Measurements from ENCODE around the gene SNUPN.
"Not testable (repeated sequence)": the region's sequence is repeated elsewhere in the genome, so short reads cannot be mapped to it uniquely, and the experiment has no call there.

SNUPN gene

GRCh38 chr15:75578173-75578947 is 47.2 kb downstream of the SNUPN start:
- peak; percentile 54 for DNase-seq

DNA sequence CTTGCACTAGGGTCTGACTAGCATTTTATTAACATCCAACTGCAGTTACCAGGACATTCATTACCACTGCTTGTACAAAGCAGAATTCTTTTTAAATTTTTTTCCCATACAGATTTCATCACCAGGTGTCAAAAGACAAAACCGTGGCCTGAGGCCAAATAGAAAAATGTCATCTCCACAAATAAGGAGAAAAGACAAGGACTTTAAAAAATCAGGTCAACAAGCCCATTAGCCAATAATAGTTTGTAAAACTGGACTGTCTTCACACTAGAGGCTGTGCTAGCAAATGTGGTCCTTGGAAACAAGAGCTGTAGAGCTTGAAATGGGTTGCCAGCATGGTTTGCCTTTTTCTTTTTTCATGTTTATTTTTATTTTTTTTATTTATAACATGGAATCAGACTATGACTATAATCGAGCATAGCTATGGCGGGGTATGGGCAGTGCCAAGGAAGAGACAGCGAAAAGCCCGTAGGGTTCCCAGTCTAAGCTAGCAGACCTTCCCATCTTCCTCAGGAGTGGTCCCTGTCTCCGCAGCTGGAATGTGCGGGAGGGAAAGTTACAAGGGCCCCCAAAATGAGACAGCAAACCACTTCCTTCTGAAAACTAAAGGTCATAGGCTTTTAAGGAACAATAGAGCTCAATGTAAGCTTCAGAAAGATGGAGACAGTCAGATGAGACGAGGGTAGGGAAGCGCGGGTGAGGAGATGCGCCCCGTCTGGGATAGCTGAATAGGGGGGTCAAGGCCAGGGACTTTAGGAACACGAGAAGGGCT is 47.9 kb downstream of the SNUPN start:
- no peak for DNase-seq

DNA sequence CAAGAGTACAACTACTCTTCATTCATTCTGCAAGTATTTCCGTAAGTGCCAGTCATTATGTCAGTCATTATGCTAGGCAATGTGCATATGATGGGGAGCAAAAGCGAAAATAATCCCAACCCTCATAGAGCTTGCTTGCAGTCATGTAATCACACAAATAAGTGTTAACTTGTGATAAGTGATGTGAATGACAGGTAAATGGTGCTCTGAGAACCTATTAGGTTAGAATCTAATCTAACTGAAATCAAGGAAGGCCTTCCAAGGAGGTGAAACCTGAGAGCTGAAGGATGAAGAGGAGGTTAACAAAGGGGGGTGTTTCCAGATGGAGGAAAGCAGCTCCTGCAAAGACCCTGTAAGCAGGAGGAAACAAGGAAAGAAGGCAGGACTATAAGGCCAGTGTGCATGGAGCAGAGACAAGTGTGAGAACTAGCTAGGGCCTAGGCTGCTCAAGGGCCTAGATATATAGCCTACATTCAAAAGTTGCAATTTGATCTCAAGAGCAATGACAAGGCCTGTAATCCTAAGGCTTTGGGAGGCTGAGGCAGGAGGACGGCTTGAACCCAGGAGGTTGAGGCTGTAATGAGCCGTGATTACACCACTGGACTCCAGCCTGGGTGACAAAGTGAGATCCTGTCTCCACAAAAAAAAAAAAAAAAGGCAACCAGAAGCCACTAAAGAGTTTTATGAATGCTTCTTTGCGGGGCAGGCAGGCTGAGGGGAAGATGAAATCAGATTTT is 51.7 kb downstream of the SNUPN start:
- no peak for DNase-seq

- DNase-seq = no peak
Observed at GRCh38 chr15:75570126-75570845, 55.2 kb downstream of the SNUPN start.

- DNase-seq = no peak
Observed at GRCh38 chr15:75565062-75565970, 60.2 kb downstream of the SNUPN start.

DNA sequence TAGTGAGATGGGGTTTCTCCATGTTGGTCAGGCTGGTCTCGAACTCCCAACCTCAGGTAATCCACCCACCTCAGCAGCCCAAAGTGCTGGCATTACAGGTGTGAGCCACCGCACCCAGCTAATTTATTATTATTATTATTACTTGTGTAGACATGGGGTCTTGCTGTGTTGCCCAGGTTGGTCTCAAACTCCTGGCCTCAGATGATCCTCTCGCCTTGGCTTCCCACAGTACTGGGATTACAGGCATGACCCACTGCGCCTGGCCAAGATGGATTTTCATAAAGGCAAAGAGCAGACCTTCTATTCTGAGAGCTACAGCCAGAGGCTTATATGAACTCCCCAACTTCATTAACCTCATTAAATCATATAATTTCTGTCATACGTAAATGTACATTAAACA is 63.6 kb downstream of the SNUPN start:
- DNase-seq = no peak

GRCh38 chr15:75559360-75559759 is 66.2 kb downstream of the SNUPN start:
- DNase-seq = not testable (repeated sequence)

GRCh38 chr15:75558955-75559354 is 66.6 kb downstream of the SNUPN start:
- DNase-seq = not testable (repeated sequence)

DNA sequence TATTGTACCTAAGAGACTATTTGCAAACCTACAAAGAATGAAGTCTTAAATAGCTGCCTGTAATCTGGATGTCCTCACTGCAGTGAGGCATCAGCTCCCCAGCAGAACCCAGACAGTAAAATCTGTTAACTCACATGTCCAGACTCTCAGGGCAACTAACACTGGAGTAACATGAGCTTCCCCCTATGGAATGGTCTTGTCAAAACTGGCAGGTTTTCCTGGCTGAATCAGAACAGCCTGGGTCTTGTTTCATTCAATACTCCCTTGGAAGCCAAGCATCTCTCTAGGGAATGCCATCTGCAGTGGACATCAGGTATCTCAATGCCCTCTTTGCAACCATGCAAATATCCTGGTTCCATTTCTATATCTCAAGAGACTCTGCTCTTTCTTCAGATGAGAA is 70.8 kb downstream of the SNUPN start:
- DNase-seq = no peak

- DNase-seq = no peak
Observed at GRCh38 chr15:75553659-75554058, 71.9 kb downstream of the SNUPN start.

GRCh38 chr15:75551091-75551490 is 74.4 kb downstream of the SNUPN start:
- DNase-seq = no peak
